Measurements from ENCODE around the gene RASSF7. TPM values are rescaled to one million over a fixed set of nuclear protein-coding genes. Genes with fewer than 3 reads are reported as not detected.

RASSF7 gene
- total RNA-seq, 6 experiments from 2014 or later, result 10.1 to 18.8 (median 12.7) TPM

- Mint-ChIP-seq H3K4me1 (ENCODE audit: low read depth) (no peaks in the 10 kb centered on the region), H3K4me3 (no peak overlapping the region), H3K27me3 (ENCODE audit: insufficient read depth) (peaks cover 2% of the 10 kb centered on the region), H3K27ac (no peak overlapping the region), H3K9me3 (no peaks in the 10 kb centered on the region), H3K36me3 (ENCODE audit: low read depth) (no peaks in the 10 kb centered on the region)
- no peak for DNase-seq
- TF ChIP-seq CTCF (IDR thresholded peaks at IDR 0.05), result no peak
Measured at GRCh38 chr11:532986-533585, 27.7 kb upstream of the RASSF7 start.

- TF ChIP-seq CTCF (IDR thresholded peaks at IDR 0.05), result no peak
- H3K4me1 Mint-ChIP-seq (ENCODE audit: low read depth), result no peaks in the 10 kb centered on the region
- peaks cover 2% of the 10 kb centered on the region for H3K27me3 Mint-ChIP-seq (ENCODE audit: insufficient read depth)
- H3K36me3 Mint-ChIP-seq (ENCODE audit: low read depth), result no peaks in the 10 kb centered on the region
- no peak overlapping the region for H3K27ac Mint-ChIP-seq
- no peaks in the 10 kb centered on the region for H3K9me3 Mint-ChIP-seq
- DNase-seq, result no peak
- peak overlapping the region; percentile 79 for H3K4me3 Mint-ChIP-seq
Measured at GRCh38 chr11:533586-534395, 27.0 kb upstream of the RASSF7 start.

GRCh38 chr11:534396-535209 lies 26.2 kb upstream of the RASSF7 start:
- DNase-seq, result no peak
- H3K4me1 Mint-ChIP-seq (ENCODE audit: low read depth), result no peaks in the 10 kb centered on the region
- H3K4me3 Mint-ChIP-seq, result peak overlapping the region; percentile 79
- H3K27ac Mint-ChIP-seq, result peak overlapping the region; percentile 26; the same call in 1 of the 2 replicates
- TF ChIP-seq CTCF (IDR thresholded peaks at IDR 0.05), result peak; percentile 9; the same call in 1 of the 2 replicates
- H3K9me3 Mint-ChIP-seq, result no peaks in the 10 kb centered on the region
- H3K36me3 Mint-ChIP-seq (ENCODE audit: low read depth), result no peaks in the 10 kb centered on the region
- peaks cover 2% of the 10 kb centered on the region for H3K27me3 Mint-ChIP-seq (ENCODE audit: insufficient read depth)

GRCh38 chr11:535210-535518 lies 25.6 kb upstream of the RASSF7 start:
- no peak overlapping the region for H3K27ac Mint-ChIP-seq
- peaks cover 2% of the 10 kb centered on the region for H3K27me3 Mint-ChIP-seq (ENCODE audit: insufficient read depth)
- H3K4me1 Mint-ChIP-seq (ENCODE audit: low read depth), result no peaks in the 10 kb centered on the region
- no peaks in the 10 kb centered on the region for H3K9me3 Mint-ChIP-seq
- no peak overlapping the region for H3K4me3 Mint-ChIP-seq
- DNase-seq, result no peak
- no peaks in the 10 kb centered on the region for H3K36me3 Mint-ChIP-seq (ENCODE audit: low read depth)
- TF ChIP-seq CTCF (IDR thresholded peaks at IDR 0.05), result no peak

- DNase-seq, result peak; percentile 89
- no peak for TF ChIP-seq CTCF (IDR thresholded peaks at IDR 0.05)
- H3K4me1 Mint-ChIP-seq (ENCODE audit: low read depth), result no peaks in the 10 kb centered on the region
- H3K27me3 Mint-ChIP-seq (ENCODE audit: insufficient read depth), result peaks cover 2% of the 10 kb centered on the region
- no peaks in the 10 kb centered on the region for H3K9me3 Mint-ChIP-seq
- H3K27ac Mint-ChIP-seq, result peak within 1 kb of the TSS; percentile 89
- no peaks in the 10 kb centered on the region for H3K36me3 Mint-ChIP-seq (ENCODE audit: low read depth)
- H3K4me3 Mint-ChIP-seq, result peak within 1 kb of the TSS; percentile 89
Measured at GRCh38 chr11:535519-536454, 25.0 kb upstream of the RASSF7 start, which contains the start of gene HRAS. Gene HRAS, minus strand, starts transcription at chr11:535576.

All from HFFc6 (cell line).